ENCODE results near the gene THRB.

The THRB gene

DNA sequence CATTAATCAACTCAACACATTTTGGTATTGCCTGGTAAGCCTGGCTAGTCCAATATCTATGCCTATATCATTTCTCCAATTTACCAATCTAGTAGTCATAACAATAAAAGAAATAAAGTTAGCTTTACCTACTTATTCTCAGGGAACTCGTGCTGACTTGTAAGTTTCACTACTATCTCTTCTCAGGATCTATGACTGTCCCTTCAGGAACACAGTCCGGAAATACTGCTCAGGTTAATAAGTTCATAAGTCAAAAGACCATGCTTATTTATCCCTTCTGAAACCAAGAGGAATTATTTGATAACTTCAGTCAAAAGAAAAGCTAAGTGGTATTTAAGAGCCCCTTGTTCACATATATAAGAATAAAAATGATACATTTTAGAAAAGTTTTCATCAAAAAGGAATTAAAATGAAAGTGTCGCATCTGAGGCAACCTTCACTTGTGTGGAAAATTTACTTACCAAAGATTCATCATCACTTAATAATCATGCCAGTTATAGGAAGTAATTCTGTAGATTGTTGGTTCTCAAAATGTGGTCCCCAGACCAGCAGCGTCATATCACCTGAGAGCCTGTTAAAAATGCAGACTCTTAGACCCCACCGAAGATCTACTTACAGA lies 15.5 kb upstream of the THRB start:
- DNase-seq = no peak

DNA sequence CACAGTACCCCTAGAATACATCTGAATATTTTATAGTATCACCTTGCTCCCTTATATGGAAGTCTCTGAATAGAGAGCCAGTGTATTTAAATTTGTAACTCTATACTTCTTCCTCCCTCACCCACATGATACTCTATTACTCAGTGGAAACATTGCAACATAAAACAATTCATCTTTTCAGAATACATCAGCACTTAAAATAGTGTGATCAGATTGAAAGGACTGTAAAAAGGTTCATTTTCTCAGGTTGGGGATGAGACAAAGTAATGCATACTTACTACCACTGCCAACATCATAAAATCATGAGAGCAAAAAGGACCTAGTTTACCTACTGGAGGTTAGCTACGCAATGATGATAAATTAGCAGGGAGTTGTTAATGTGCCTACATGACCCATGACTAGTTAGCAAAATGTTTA lies 13.8 kb upstream of the THRB start:
- DNase-seq = peak; percentile 77

DNA sequence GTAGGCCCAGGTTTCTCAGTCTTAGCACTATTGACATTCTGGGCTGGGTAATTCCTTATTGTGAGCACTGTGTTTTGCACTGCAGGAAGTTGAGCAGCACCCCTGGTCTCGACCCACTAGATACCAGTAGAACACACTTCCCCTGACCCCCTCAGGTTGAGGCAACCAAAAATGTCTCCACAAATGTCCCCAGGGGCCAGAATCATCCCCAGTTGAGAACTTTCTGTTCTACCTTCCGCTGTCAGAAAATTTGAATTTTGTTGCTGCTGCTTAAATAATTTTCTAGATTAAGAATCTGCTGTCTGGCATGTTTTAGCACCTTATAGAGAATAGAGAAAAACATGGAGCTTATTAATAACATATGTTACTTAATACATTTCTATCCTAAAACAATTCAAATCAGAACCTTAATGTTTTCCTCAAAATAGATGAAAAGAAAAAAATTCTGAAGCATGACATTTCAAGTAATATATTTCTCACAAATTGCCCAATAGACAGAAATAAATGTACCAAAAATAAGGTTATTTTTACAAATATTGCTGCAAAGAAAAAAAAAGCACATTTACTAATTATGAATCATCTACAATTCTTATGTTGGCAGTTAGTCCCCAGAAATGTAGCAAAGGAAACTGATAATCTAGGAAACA lies 13.2 kb upstream of the THRB start:
- no peak for DNase-seq

DNA sequence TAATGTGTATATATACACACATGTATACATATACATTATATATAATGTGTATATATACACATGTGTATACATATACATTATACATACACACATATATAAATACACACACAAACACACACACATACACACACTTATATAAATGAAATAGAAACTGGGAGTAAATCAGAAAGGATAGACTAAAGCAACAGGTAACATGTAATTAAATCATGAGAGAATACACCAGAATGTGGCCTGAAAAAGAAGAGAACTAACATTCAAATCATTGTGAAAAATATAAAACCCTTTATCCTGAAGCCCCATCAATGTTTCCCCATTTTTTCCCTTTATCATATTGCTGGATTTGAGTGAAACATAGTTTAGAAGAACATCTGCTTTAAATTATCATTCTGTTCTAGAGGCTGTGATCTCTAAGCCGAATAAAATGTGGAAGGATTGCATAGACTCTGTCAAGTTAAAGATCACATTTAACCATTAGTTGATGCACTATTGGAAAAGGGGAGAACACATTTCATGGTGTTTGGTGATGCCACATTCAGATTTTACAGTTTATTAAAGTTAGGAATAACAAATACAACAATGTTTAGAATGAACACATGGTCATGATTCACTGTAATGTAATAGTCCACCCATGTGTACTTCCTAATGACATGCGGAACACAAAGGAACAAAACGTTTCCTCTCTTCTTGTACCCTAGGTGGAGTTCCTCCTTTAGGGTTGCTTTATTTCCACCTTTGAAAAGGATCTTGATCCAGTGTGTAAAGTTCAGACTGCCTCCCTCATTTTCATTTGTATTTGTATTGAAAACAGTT lies 12.5 kb upstream of the THRB start:
- peak; percentile 50 for DNase-seq

DNA sequence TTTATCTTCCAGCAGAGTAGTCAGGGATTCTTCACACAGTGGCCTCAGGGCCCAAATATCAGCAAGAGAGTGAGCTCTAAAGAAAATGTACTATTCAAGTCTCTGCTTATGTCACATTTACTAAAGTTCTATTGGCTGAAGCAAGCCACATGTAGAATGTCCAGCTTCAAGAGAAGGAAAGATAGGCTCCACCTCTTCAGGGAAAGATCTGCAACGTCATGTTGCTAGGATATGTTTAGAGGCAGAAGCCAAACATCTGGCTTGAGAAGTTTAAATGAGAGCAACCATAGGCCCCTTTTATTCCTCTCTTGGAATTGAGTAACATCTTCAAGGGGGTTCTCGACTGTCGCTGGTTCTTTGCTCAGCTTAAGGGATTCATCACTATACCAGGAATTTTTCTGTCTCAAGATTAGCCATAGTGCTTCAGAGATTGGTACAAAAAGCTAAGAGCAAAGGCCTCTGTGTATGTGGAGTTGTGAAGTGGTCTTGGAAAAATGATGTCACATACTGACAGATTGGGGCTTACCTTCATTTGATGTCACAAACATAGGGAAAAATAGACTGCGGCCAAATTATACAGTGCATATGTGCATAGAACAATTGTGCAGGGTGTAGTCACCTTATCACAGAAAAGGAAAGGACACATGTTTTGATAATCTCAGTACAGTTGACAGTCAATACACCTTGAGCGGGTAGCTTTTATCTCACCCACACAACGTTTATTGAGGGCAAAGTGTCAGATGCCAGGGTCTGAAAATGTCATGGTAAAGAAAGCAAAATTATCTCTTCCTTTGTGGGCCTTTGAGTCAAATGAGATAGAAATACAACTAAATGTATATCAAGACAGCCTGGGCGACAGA lies 11.3 kb upstream of the THRB start:
- no peak for DNase-seq

DNA sequence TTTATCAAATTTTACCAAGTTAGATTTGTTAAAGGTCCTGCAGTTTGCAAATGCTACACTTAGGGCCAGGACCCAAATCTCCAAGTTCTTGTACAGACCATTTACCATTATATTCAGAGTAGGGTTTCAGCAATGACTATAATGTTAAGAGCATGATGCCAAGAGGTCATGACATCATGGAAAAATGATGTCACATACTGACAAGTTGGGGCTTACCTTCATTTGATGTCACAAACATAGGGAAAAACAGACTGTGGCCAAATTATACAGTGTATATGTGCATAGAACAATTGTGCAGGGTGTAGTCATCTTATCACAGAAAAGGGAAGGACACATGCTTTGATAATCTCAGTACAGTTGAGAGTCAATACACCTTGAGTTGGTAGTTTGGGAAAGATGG lies 10.1 kb upstream of the THRB start:
- no peak for DNase-seq

DNA sequence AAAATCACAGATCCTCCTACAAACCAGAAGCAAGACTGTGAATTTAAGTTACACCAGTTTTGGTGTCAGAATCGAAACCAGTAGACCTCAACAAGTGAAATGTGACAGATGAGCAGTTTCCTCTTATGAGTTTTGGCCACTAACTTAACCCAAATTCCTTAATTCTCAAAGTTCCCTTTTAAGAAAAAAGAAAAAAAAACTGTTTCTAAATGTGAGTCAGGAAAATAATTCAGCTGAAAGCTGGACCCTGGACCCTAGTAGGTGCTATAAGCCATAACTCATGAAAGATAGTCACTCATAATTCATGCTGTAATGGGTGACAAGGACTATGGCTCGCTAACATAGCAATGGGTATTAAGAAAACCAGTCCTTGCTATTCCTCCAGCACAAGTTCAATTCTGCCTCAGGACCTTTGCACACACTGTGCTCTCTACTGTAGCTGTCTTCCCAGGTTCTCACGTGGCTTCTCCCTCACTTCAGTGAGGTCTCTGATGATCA lies 9.0 kb upstream of the THRB start:
- DNase-seq = peak; percentile 90

DNA sequence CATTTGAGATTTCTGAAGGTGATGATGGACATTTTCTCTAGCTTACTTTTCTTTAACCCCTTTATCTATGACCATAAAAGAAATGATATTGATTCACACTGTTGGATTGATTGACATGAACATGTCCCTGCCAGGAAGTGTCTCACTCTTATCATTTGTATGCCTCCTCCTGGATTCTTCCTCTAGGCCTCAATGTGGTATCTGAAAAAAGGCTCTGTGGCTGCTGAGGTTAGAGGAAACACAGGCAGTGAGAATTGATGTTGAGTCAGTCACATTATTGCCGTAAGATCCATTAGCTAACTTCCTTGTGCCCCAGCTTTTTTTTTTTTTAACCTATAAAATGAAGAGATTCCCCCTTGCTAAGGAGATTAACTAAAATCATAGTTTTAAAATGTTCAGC lies 8.0 kb upstream of the THRB start:
- DNase-seq = peak; percentile 85

DNA sequence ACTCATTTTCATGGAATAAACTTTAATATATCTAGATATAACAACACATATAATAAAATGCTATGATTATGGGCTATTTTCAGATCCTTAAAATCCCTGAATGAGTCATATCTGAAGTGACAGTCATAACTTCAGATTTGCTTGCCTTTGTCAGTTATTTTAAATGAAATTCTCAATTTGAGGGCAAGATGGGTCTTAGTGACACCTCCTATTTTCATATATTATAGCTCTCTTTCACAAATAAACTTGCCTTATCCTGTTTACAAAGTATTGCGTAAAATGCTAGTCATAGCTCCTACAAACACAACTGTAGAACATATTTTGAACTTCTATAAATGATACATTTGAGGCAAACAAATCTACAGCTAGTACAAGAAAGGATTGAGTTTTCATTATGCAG lies 6.2 kb upstream of the THRB start:
- peak; percentile 51 for DNase-seq

DNA sequence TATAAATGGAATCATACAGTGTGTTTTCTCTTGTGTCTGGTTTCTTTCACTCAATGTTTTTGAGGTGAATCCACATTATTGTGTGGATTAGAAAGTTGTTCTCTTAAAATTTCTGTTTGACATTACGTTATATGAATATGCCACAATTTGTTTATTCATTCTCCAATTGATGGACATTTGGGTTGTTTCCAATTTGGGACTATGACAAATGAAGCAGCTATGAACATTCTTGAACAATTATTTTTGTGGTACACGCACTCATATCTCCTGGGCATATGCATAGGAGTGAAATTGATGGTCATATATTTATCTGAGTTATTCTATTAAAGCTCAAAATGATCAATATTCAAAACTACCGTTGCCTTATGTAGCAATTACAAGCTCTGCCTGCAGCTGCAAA lies 5.3 kb upstream of the THRB start:
- DNase-seq = no peak

DNA sequence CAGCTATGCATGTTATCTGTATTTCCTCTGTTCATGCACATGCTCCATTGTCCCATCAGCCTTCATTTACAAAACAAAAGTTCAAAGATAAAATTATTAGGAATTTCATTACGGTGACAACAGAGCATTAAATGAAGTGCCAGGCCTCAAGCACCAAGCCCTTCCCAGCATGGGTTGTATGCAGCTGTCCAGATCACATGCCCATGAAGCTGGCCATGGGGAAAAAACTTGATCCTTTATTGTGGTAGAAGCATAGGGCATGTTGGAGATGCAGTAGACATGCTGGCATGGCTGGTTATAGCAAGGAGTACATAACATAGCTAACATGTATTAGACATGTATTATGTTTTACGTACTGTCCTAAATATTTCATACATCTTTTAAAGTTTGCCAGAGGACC lies 4.1 kb upstream of the THRB start:
- DNase-seq = no peak

DNA sequence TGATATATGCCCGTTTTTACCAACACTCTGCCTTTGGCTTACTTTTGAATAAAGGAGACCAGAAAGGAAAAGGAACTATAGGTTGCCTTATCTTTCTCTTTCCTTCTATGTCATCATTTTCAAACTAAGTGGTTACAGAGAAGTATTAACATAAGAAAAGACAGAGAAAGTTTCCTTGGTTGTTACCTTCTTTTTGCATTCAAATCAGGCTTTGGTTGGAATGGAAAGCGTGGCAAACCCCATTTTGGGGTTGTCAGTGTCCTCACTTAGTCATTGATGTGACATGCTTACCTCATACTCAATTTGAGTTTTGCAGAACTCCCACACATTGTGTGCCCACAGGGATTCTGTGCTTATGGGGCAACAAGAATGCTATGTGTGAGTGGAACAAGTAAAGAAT lies 3.7 kb upstream of the THRB start:
- peak; percentile 86 for DNase-seq

DNA sequence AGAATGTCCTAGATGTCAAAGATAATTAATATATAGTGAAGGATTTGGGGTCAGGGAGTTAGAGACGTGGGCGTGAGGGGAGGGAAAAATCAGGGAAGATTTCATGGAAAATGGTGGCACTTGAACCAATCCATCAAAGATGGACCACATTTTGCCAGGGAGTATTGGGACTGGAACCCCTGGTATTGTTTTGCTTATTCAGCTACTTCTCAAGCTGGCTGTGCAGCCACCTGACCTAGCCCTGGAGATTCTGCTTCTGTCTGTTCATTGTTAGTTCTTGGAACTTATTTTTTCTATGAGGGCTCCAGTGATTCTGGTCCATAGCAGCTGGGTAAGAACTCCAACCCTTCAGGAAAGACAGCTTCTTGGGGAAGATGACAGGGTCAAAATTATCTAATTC lies 3.3 kb upstream of the THRB start:
- no peak for DNase-seq

DNA sequence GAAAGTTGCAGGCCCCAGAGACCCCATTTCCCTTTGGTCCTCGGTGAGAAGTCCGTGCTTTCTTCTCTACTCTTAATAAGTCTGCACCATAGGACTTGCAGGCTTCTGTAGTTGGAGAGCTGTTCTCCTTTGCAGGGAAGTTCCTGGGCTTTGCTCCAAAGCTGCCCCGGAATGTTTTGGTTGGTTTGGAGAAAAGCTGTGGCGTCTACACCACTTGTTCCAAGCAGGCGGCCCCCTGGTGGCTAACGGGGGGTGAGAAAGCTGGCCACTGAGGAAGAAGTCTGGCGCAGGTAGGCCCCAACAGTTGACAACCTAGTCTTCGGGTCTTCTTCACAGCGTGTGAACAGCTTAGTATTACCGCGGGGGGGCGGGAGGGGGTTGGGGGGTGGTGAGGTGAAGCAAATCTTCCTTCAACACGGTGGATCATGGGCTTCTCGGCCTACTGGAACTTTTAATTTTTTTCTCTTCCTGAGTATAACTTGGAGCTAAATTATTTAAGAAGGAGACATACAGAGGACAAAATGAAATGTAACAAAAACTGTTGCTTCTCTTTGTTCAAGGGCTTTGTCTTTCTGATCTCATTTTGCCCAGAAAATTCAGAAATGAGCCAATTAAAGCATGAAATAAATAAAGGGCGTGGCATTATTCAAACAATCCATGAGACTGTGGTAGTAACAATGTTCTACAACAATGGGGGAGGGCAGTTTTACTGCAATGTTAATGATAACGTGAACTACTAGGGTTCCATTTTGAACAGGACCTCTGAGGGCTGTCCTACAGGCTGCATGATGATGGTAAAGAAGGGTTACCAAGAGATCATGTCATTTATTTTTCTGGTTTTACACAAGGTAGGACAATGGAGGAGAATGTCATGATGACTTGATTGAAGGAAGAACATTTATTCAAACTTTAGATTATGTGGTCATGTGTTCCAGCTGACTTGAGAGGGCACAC lies 2.2 kb upstream of the THRB start:
- DNase-seq = peak; percentile 41

DNA sequence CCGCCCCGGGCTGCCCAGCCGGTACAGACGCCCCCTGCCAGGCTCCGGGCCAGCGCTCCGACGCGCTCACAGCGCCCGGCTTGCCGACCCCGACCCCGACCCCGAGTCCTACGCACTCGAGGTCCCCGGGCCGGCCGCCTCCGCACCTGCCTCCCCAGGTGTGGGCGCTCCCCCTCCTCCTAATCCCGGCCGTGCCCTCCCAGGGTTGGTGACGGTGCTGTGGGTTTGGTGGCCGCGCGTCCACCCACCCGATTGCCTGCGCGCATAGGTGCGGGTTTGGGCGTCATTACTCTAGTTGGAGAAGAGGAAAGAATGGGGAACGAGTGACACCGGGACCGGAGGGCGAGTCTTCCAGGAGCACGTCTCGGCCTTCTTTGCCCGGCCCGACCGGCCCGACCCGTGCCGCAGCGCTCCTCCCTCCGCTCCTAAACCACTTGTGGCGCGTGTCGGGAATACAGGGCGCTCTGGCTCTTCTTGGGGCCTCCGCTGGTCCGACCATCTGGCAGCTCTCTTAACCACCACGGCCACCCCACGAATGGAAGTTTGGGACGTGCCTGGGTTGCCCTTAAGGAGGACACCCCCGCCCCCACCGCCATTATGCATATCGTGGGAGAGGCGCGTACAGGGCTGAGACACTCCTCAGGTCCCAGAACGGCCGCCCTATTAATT lies 810 bp upstream of the THRB start:
- DNase-seq = no peak

DNA sequence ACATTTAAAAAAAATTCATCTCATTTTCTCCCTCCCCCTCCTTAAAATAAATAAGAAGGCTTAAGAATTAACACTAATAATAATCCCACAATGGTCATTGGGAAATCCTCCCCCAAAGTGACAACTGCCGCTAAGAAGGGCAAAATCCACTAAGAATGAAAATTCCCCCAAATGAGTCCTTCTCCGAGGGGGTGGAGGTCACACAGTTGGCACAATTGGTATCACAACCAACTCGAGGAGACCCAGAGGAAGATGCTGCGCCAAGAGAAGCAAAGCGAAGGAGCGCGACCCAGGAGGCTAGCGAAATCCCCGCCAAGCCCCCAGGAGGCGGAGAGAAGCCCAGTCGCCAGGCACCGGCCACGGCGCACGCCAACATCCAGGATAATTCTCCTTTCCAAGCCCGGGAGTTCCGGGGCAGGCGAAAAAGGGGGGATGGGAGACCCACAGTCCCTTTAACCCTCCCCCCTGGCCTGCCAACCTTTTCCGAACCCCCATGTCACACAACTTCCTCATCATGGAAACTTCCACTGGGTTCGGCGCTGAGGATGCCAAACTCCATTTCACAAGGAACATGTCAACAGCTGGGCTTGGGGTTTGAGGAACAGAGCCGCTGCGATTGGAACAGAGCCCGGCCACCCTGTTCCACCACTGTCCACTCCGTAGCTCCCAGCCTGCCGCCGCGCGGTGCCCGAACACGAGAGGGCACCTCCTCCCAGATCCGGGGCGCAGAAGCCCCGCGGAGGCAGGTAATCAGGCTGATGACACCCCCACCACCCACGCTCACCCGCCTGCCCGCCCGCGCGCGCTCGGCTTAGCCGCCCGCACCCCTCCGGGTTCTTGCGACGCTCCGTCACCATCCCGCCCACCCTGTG lies 668 bp downstream of the THRB start:
- peak; percentile 72 for DNase-seq

DNA sequence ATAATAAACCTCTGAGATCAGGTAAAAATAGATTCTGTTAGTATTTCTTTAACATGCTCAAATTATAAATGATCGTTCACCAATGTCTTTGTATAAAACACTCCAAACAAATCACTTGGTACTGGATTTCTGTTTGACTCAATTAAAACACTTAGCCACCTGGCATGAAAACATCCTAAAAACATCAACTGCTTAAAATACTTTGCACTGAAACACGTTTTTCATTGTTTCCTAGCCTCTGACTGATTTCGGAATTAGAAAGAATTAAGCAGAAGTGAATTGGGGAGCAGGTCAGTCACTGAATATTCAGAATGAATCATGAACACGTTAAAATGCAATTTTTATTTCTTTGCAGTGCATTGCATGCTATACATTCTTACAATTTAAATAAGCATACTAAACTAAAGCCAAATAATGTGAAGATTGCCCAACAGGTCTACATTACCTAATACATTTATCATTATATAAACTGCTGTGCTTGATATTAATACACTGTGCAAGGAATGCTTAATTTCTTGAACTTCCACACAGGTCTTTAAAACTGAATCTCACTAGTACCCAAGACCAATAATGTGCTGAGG lies 1.6 kb downstream of the THRB start:
- no peak for DNase-seq

DNA sequence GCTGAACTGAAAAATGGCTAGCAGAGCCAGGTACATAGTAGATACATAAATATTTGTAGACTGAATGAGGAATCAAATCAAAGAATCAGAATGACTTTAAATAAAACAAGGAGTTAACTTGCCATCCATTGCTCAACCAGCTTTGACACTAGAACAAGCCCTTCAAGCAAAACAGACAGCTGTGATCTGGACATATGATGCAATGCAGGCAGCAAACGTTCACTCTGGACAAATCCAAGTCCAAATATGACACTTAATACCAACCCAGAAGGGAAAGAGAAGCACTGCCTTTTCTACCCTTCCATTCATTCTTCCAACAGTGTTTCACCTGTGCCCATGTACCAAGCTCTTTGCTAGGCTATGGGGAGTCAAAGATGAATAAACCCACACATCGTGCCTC lies 4.5 kb downstream of the THRB start:
- no peak for DNase-seq

DNA sequence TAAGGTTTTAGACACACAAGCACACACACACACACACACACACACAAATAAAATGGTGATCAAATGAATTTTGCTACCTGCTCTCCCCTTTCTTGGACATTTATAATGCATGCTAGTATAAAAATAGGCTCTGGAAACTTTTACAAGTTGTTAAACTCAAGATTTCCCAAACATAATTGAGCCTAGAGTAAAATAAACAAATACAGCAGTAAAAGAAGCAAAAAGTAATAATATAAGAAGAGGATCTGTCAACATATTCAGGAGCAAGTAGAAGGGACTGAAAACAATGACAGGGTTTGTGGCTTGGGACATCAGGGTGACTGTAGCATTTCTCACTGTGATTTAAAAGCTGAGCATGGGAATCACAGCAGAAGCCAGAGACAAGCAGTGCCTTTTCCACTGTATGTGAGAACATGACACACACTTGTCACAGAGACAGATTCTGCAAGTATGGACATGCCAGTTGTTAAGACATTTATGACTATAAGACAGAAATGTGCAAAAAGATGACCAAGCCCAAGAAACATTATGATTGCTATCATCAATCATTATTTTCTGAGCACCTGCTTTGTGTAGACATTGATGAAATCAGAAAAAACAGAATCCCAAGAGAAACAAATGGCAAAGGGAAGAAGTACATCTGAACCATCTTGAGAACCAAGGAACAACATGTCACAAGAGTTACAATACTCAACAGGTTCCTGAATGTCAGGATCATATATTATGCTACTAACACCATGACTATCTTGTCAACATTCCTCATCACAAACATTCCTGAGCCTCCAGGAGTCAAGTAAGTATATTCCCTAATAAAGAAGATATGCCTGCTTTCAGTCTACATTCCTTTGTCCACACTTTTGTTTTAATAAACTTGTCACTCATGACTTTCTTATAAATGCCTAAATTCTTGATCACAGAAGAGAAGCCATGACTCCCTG lies 7.1 kb downstream of the THRB start:
- no peak for DNase-seq

All from inflammatory macrophage treated with lipopolysaccharide for 4 hours (primary cell).